ENCODE results near the gene RPRD1B.
A peak's percentile ranks its signal among the peaks of the same experiment; 100 is the strongest.
"Not testable (repeated sequence)": the region's sequence is repeated elsewhere in the genome, so short reads cannot be mapped to it uniquely, and the experiment has no call there.

RPRD1B gene

GRCh38 chr20:38001173-38001875 lies 32.2 kb upstream of the RPRD1B start:
- no peak for DNase-seq

GRCh38 chr20:38001981-38002380 lies 31.6 kb upstream of the RPRD1B start:
- DNase-seq, result no peak

DNA sequence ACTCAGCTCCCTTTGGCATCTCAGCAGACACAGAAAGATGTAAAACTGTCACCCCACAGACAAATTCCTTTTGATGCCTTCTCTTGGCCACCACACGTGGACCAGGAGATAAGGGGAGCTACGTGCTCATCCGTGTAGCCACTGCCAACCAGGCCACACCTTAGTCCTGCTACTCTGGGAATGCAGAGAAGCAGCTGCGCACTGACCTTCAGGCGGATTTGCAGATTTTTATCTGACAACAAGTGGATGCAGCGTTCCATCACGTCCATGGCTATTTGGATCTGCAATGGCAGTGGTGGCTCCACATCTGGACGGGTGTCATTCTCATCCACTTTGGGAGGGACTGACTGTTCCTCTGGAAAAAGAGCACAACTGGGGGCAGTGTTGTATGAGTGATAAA lies 31.1 kb upstream of the RPRD1B start:
- no peak for DNase-seq

DNA sequence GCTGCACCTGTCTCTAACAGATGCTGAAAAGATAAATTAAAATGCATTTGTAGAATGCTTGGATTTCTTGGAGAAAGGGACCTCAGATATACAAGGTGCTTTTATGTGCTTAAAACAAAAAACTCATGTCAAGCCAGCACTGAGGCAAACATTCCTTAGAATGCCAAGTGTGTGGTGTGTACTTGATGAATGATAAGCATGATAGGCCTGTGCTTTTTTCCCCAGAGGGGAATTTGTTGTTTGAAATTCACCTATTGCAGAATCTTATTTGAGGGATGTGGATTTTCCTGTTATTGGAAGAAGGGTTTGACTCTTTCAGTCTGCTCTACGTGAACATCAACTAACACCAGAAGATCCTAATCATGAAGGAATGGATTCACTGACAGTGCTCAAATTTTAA lies 29.1 kb upstream of the RPRD1B start:
- no peak for DNase-seq

- DNase-seq, result no peak
Measured at GRCh38 chr20:38005903-38006302, 27.6 kb upstream of the RPRD1B start.

GRCh38 chr20:38007526-38007925 lies 26.0 kb upstream of the RPRD1B start:
- no peak for DNase-seq

- no peak for DNase-seq
Measured at GRCh38 chr20:38008233-38008944, 25.2 kb upstream of the RPRD1B start.

DNA sequence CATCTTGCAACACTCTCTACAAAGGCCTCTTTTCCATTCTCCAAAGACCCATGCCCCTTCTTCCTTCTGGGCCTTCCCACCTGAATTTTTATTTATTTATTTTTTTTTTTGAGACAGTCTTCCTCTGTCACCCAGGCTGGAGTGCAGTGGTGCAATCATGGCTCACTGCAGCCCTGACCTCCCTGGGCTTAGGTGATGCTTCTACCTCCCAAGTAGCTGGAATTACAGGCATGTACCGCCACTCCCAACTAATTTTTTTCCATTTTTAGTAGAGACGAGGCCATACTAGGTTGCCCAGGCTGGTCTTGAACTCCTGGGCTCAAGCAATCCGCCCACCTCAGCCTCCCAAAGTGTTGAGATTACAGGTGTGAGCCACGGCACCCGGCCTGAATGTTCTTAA lies 24.1 kb upstream of the RPRD1B start:
- DNase-seq, result not testable (repeated sequence)

- DNase-seq, result no peak
Measured at GRCh38 chr20:38011696-38012095, 21.9 kb upstream of the RPRD1B start.

GRCh38 chr20:38012332-38012731 lies 21.2 kb upstream of the RPRD1B start:
- no peak for DNase-seq

DNA sequence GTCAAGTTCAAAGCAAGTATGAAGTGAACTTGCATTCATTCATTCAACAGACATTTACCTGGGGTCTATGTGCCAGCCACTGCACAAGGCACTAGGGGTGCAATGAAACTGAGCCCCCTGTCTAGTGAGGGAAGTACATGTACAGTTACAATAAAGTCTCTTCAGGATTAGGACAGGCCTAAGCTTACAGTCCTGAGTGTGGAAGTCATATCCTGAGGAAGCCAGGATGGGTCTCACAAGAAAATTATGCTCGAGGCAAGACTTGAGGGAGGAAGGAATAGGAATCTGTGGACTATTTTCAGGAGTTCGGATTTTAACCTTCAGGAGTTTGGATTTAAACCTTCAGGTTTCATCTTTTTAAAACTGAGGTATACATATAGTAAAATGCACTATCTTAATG lies 19.7 kb upstream of the RPRD1B start:
- no peak for DNase-seq

GRCh38 chr20:38017959-38018358 lies 15.6 kb upstream of the RPRD1B start:
- DNase-seq, result no peak

DNA sequence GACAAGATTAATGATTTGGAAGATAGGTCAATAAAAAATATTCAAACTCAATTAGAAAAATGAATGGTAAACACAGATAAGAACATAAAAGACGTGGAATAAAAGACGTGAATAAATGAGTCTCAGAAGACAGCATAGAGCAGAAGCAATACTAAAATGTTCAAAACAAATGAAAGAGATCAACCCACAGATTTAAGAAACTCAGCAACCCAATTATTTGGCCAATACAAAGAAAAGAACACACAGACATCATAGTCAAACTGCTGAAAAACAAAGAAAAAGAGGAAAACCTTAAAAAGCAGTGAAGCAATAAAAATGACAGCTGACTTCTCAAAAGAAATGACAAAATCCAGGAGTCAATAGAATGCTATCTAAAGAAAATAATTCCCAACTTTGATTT lies 15.2 kb upstream of the RPRD1B start:
- DNase-seq, result no peak

DNA sequence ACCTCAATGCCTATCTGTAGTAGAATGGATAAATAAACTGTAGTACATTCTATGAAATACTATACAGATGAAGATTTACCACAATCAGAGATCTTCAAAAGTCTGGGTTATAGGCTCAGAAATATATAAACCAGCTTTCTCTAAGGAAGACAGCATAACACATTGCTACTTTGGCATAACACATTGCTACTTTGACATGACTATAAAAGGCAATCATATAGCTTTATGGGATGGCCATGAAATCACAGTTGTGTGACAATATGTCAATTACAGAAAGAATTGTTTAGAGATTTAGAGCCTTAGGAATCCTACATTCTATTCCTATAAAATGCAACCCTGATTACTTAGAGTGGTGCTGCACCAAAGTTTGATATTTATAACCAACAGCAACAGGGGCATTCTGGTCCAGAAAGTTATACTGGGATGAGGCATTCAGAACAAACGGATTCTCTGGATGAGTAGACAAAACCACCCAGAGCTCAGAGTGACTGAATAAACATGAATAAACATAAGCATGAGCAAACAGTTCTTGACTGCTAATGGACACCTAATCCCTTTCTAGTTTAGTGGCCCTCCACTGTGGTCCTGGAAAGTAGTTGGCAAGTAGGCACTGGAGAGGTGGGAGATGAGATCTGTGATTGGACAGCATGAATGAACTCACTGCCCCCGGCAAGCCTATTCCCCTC lies 12.3 kb upstream of the RPRD1B start:
- no peak for DNase-seq

GRCh38 chr20:38023181-38024001 lies 10.2 kb upstream of the RPRD1B start:
- DNase-seq, result no peak

- DNase-seq, result no peak
Measured at GRCh38 chr20:38024496-38024895, 9.1 kb upstream of the RPRD1B start.

DNA sequence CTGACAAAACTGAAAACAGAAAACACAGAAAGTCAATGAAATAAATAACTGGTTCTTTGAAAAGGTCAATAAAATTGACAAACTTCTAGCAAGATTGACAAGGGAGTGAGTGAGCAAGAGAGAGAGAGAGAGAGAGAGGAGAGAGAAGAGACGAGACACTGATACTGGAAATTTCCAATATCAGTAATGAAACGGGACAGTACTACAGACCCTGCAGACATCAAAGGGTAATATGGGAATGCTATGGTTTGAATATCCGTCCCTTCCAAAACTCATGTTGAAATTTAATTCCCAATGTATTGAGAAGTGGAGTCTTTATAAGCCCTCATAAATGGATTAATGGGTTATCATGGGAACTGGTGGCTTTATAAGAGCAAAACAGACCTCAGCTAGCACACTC lies 4.1 kb upstream of the RPRD1B start:
- no peak for DNase-seq

DNA sequence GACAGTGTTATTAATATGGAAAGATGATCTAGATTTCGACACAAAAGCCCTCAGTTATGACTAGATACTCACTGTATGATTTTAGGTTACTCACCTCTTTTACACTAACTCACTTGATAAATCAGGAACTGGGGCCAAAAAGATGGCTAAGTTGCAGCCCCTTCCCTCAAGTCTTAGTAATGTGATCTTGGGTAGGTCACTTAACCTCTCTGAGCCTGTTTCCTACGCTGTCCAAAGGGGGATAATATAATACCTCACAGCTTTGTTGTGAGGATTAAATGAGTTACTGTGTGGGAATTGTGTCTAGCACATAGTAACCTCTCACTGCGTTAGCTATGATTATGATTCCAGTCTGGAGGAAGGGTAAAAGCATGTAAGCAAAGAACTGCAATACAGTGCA lies 1.6 kb upstream of the RPRD1B start:
- no peak for DNase-seq

- peak; percentile 47 for DNase-seq
Measured at GRCh38 chr20:38032585-38033329, 789 bp upstream of the RPRD1B start.

GRCh38 chr20:38034108-38034649 lies 633 bp downstream of the RPRD1B start:
- DNase-seq, result no peak

DNA sequence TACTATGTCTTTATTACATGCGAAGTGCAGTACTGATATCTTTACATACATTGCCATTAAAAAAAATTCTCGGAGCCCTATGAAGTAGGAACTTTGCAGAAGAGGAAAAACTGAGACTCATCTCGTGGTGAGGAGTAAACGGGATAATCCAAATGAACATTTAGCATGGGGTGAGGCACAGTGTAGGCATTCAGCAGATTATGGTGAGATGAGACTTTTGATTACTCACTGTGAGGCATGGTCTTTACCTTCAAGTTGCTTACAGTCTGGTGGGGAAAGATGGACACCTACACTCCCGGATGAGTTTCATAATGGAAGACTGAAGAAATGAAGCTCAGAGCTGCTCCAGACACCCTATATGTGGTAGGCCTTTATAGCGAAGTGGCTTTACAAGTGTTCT lies 1.4 kb downstream of the RPRD1B start:
- DNase-seq, result no peak

DNA sequence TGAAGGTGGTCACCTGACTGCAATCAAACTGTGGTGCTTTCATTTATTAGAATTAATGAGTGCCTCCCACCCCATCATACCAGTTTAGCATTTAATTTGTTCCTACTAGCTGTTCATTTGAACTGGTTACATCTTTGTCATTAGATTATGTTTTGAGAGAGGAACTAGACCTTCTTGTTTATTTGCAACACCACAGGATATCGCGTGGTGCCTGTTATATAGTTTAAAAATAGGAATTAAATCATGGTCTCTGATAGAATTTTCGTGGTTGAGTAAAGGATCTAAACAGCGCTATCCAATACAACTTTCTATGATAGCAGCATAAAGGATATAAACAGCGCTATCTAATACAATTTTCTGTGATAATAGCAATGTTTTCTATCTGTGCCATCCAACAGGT lies 2.8 kb downstream of the RPRD1B start:
- no peak for DNase-seq
